GM12878 (cell line): Measurements from ENCODE around the gene AGPAT4. TPM values are rescaled to one million over a fixed set of nuclear protein-coding genes. Genes with fewer than 3 reads are reported as not detected.

Experiments used
- ATAC-seq: fragments of 200-7000 bp; cut with Tn5 transposase; 3 replicates; pipeline ENCODE4 v1.9.1; 2020; ENCODE audit warnings: mild to moderate bottlenecking, moderate library complexity
- BruUV-seq: library from RNA; stranded (reverse); fragments of 400-500 nt; replicated peaks from 2 replicates; lab custom pipeline; 2021; lab: Mats Ljungman, UMichigan
- CTCF ChIA-PET: fragments of 300-600 bp; sonication (Branson Sonifier 250); formaldehyde crosslinking; extraction: SDS; loops from one replicate; lab custom pipeline; 2021; ENCODE audit warnings: inconsistent platforms; lab: Yijun Ruan, JAX
- POLR2A ChIA-PET: fragments of 350-600 bp; formaldehyde crosslinking; extraction: SDS; loops from one replicate; lab custom pipeline; 2021; ENCODE audit warnings: inconsistent platforms; lab: Charles Lee
- RAD21 ChIA-PET: fragments of 300-600 bp; sonication (Branson Sonifier 250); formaldehyde crosslinking; loops from one replicate; lab custom pipeline; 2023; ENCODE audit warnings: antibody characterized with exemption; ENCODE audit not compliant: unreplicated experiment; lab: Charles Lee
- SMC1A ChIA-PET: fragments of 300-600 bp; sonication (Branson Sonifier 250); formaldehyde crosslinking; loops from one replicate; lab custom pipeline; 2023; ENCODE audit not compliant: unreplicated experiment, uncharacterized antibody; lab: Charles Lee
- DNase-seq: peaks from one replicate; pipeline ENCODE4 v3.0.0-alpha.2; 2011; ENCODE audit warnings: low read depth, low spot score
- FAIRE-seq: peaks from 3 replicates; lab custom pipeline; 2011; peaks lifted over from hg19 to GRCh38; lab: Jason Lieb, UNC
- H2AFZ ChIP-seq: 2 replicates; pipeline ENCODE4 v1.6.0; 2011; ENCODE audit warnings: low read depth, low read length, control low read depth; ENCODE audit not compliant: control insufficient read depth
- H3K27ac ChIP-seq: 2 replicates; pipeline ENCODE4 v1.5.1; 2011; ENCODE audit warnings: control low read depth; ENCODE audit not compliant: control insufficient read depth, insufficient read depth
- H3K27me3 ChIP-seq, 2 experiments: replicated peaks in 1 of 2; 2 replicates each; pipeline versions ENCODE4 v1.6.0 to v1.6.1; 2011; ENCODE audit warnings: low read length in 1 of 2; ENCODE audit not compliant: control insufficient read depth in 2 of 2, insufficient read depth in 2 of 2
- H3K36me3 ChIP-seq, 2 experiments: 2 replicates each; pipeline ENCODE4 v1.5.1; 2011; ENCODE audit warnings: low read length in 1 of 2; ENCODE audit not compliant: control insufficient read depth in 2 of 2, insufficient read depth in 2 of 2
- H3K4me1 ChIP-seq: 2 replicates; pipeline ENCODE4 v1.6.1; 2011; ENCODE audit warnings: mild to moderate bottlenecking, low read length, moderate library complexity, mixed read lengths; ENCODE audit not compliant: control insufficient read depth, insufficient read depth
- H3K4me2 ChIP-seq: 2 replicates; pipeline ENCODE4 v1.6.0; 2011; ENCODE audit warnings: control low read depth; ENCODE audit not compliant: control insufficient read depth, insufficient read depth
- H3K4me3 ChIP-seq: fragments of 200-600 bp; sonication (generic); 2 replicates; pipeline ENCODE4 v1.5.1; 2016
- H3K79me2 ChIP-seq: 2 replicates; pipeline ENCODE4 v1.6.0; 2011; ENCODE audit warnings: low read length; ENCODE audit not compliant: control insufficient read depth, insufficient read depth
- H3K9ac ChIP-seq: 2 replicates; pipeline ENCODE4 v1.8.0; 2011; ENCODE audit warnings: low read length, control low read depth, mixed read lengths; ENCODE audit not compliant: control insufficient read depth, insufficient read depth
- H3K9me3 ChIP-seq: replicated peaks from 3 replicates; pipeline ENCODE4 v1.5.1; 2011; ENCODE audit warnings: mild to moderate bottlenecking, low read length; ENCODE audit not compliant: control insufficient read depth, insufficient read depth
- H4K20me1 ChIP-seq: 2 replicates; pipeline ENCODE4 v1.6.0; 2011; ENCODE audit not compliant: control insufficient read depth, insufficient read depth
- ATF3 ChIP-seq: IDR thresholded peaks from 2 replicates; pipeline ENCODE4 v1.6.1; 2011; ENCODE audit warnings: low read depth, mild to moderate bottlenecking, low read length, moderate library complexity, borderline replicate concordance; ENCODE audit errors: extremely low read depth
- BCLAF1 ChIP-seq: fragments of 450-650 bp; IDR thresholded peaks from 2 replicates; pipeline ENCODE4 v1.6.1; 2017; ENCODE audit warnings: antibody characterized with exemption, mild to moderate bottlenecking, moderate library complexity
- BRCA1 ChIP-seq: IDR thresholded peaks from 2 replicates; pipeline ENCODE4 v1.6.1; 2011; ENCODE audit warnings: low read depth, low read length, improper control_type of control experiment
- EED ChIP-seq: sonication (generic); IDR thresholded peaks from 2 replicates; pipeline ENCODE4 v1.6.1; 2016; ENCODE audit warnings: antibody characterized with exemption, low read depth
- PAX8 ChIP-seq: fragments of 450-650 bp; IDR thresholded peaks from 2 replicates; pipeline ENCODE4 v1.6.1; 2017; ENCODE audit warnings: mild to moderate bottlenecking, moderate library complexity
- ZBTB4 ChIP-seq: fragments of 450-650 bp; formaldehyde crosslinking; IDR thresholded peaks from 2 replicates; pipeline ENCODE4 v1.4.0; 2022; ENCODE audit warnings: mild to moderate bottlenecking, moderate library complexity
- ZNF274 ChIP-seq: IDR thresholded peaks from one replicate; pipeline ENCODE4 v1.8.0; 2011; ENCODE audit not compliant: insufficient read length, insufficient read depth
- WGBS: methylation state at CpG from one replicate; pipeline ENCODE4 v1.1.6; 2016; ENCODE audit warnings: low lambda C conversion rate; ENCODE audit not compliant: insufficient replicate concordance, insufficient coverage; ENCODE audit errors: missing lambda C conversion rate; 5-methylcytosine and 5-hydroxymethylcytosine counted together
- in situ Hi-C: fragments of 300-500 bp; cut with MboI; formaldehyde crosslinking; loops from 9 replicates; pipeline ENCODE4 v1.14.3; 2018; ENCODE audit warnings: mixed read lengths
- intact Hi-C: fragments of 100-400 bp; cut with micrococcal nuclease; formaldehyde crosslinking; loops from one replicate; pipeline ENCODE4 v1.14.2; 2022; ENCODE audit not compliant: unreplicated experiment
- polyA plus RNA-seq, 11 experiments: library from polyadenylated mRNA; depleted of rRNA in 4 of 11; unstranded in 6 of 11; stranded (reverse) in 5 of 11; fragments of >200 nt; fragmentation: Nextera tagmentation in 4 of 11; fragmentation: Illumina TruSeq in 1 of 11; extraction: Ambion mirVana in 4 of 11; extraction: Trizol in 1 of 11; gene quantifications; 1 replicate in 1 of 11; 2 replicates in 10 of 11; pipeline versions ENCODE4 v1.2.1 to v1.2.3, GENCODE V29; 2011 to 2016; ENCODE audit warnings: inconsistent platforms in 2 of 11, missing spikeins in 2 of 11, low read depth in 1 of 11
- total RNA-seq, 4 experiments: library from RNA; depleted of rRNA in 3 of 4; stranded (reverse); fragments of >200 nt in 3 of 4; fragmentation: Illumina TruSeq in 1 of 4; extraction: Trizol in 1 of 4; gene quantifications; 2 replicates each; pipeline versions ENCODE4 v1.2.1 to v1.2.3, GENCODE V29; 2013 to 2021

The AGPAT4 gene
- total and polyA plus RNA-seq, 10 of the 15 experiments (the other 5 are each of a cell fraction or from before 2014, with no cell fraction given), result 0.34 to 2.2 (median 1.3) TPM

GRCh38 chr6:161103475-161103874, 170.4 kb downstream of the AGPAT4 start:
- TF ChIP-seq BCLAF1 (no peak), ZBTB4 (CRISPR knock-in tag) (no peak), ATF3 (no peak), ZNF274 (no peak), EED (no peak), PAX8 (no peak), BRCA1 (no peak)
- no peak overlapping the region for H3K27ac ChIP-seq
- in situ Hi-C loops, result no loop called here

More at GRCh38 chr6:161103475-161103874, 170.4 kb downstream of the AGPAT4 start:
- ATAC-seq (no peak), FAIRE-seq (no peak), DNase-seq (no peak)
- Histone ChIP-seq H3K79me2 (no peaks in the 10 kb centered on the region), H3K9ac (no peak overlapping the region), H3K9me3 (no peaks in the 10 kb centered on the region), H4K20me1 (no peaks in the 10 kb centered on the region), H3K4me2 (no peak overlapping the region), H3K36me3 (peaks cover 5 to 9% of the 10 kb centered on the region in 2 experiments; a peak in 3 of 4 replicates), H2AFZ (no peak overlapping the region), H3K27me3 (no peaks in the 10 kb centered on the region), H3K4me1 (no peaks in the 10 kb centered on the region), H3K4me3 (no peak overlapping the region)
- WGBS, result 92% methylated on average over 4 of the region's 4 CpGs
- CTCF ChIA-PET, result no interaction called here
- SMC1A ChIA-PET, result no interaction called here
- POLR2A ChIA-PET, result no interaction called here
- RAD21 ChIA-PET, result no interaction called here
- intact Hi-C loops, result loop anchor here (5.0 kb wide), 2 partner anchors 171 to 269 kb away; no protein-coding TSS in a partner anchor
- BruUV-seq, result no TSS peak
